ENCODE results near the gene TSPYL1.

Gene TSPYL1

DNA sequence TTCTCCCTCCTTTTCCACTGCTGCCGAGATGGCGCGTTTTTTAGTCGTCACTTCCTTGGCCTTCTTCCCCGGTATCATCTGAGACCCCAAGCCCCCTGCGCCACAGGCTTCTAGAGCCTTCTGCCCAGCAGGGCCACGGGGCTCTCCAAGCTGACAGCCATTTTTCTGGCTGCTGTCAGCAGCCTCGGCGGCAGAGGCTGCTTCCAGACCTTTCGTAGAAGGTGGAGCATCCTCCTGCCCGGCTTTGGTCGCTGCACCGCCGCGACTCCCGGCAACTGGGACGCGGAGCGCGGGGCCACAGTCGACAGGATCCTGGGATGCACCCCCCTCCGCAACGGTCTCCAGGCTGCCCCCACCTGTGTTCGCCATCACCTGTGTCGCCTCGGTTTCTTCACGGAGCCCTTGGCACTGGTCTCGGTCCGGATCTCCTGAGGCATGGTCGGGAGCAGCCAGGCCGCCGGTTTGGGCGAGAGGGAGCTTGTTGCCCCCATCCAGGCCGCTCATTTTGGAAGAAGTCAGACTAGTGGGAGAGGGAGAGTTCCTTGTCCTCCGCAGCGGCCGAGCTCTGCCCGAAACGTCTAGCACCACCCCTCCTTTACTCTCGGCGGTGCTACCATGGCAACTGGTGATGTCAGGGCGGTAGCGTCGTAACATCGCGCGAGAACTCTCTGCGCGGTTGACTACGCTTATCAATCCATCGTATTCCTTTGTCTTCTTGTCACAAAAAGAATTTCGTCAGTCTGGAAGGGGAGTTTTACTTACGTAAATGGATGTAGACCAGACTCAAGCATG, 26.0 kb downstream of the TSPYL1 start, which contains the start of gene TSPYL4 (continued):
- TF ChIP-seq, protein P1, sequence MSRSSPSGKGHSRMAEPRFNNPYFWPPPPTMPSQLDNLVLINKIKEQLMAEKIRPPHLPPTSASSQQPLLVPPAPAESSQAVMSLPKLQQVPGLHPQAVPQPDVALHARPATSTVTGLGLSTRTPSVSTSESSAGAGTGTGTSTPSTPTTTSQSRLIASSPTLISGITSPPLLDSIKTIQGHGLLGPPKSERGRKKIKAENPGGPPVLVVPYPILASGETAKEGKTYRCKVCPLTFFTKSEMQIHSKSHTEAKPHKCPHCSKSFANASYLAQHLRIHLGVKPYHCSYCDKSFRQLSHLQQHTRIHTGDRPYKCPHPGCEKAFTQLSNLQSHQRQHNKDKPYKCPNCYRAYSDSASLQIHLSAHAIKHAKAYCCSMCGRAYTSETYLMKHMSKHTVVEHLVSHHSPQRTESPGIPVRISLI (tag by site-specific recombination; IDR thresholded peaks at IDR 0.05), result no peak
- TF ChIP-seq ZNF404 (tag by site-specific recombination; IDR thresholded peaks at IDR 0.05) (no peak), ZNF174 (tag by site-specific recombination; IDR thresholded peaks at IDR 0.05) (no peak), ZNF184 (tag by site-specific recombination; IDR thresholded peaks at IDR 0.05) (no peak), KLF9 (tag by site-specific recombination; IDR thresholded peaks at IDR 0.05; ENCODE audit: low read depth) (no peak; the same call in 1 of the 2 replicates), ZNF585B (tag by site-specific recombination; IDR thresholded peaks at IDR 0.05) (no peak), SCRT1 (tag by site-specific recombination; IDR thresholded peaks at IDR 0.05; ENCODE audit: borderline replicate concordance) (peak; percentile 95), PRDM1 (tag by site-specific recombination; IDR thresholded peaks at IDR 0.05) (peak; percentile 43; the same call in 1 of the 2 replicates), ZBTB20 (tag by site-specific recombination; IDR thresholded peaks at IDR 0.05) (no peak), ZNF146 (tag by site-specific recombination; IDR thresholded peaks at IDR 0.05) (no peak; the same call in 1 of the 2 replicates), ZNF561 (tag by site-specific recombination; IDR thresholded peaks at IDR 0.05; ENCODE audit: borderline replicate concordance) (peak; percentile 20; the same call in 1 of the 2 replicates), ZNF623 (tag by site-specific recombination; IDR thresholded peaks at IDR 0.05) (no peak), ZNF23 (tag by site-specific recombination; IDR thresholded peaks at IDR 0.05; ENCODE audit: borderline replicate concordance) (no peak), ZIC2 (tag by site-specific recombination; IDR thresholded peaks at IDR 0.05) (0 out of 2 replicates have a peak, but pooled peaks have one; percentile 33), ZNF274 (IDR thresholded peaks at IDR 0.05; ENCODE audit: low read length) (no peak), ZNF274 (tag by site-specific recombination; IDR thresholded peaks at IDR 0.05; ENCODE audit: borderline replicate concordance) (no peak), ZNF830 (tag by site-specific recombination; IDR thresholded peaks at IDR 0.05; ENCODE audit: low read depth) (no peak), ZNF335 (tag by site-specific recombination; conservative IDR thresholded peaks at IDR 0.05) (peak; percentile 39), SALL2 (tag by site-specific recombination; IDR thresholded peaks at IDR 0.05; ENCODE audit: borderline replicate concordance) (no peak), ZNF571 (tag by site-specific recombination; IDR thresholded peaks at IDR 0.05) (no peak), ZNF175 (tag by site-specific recombination; IDR thresholded peaks at IDR 0.05) (no peak)
- TF ChIP-seq, protein P2, sequence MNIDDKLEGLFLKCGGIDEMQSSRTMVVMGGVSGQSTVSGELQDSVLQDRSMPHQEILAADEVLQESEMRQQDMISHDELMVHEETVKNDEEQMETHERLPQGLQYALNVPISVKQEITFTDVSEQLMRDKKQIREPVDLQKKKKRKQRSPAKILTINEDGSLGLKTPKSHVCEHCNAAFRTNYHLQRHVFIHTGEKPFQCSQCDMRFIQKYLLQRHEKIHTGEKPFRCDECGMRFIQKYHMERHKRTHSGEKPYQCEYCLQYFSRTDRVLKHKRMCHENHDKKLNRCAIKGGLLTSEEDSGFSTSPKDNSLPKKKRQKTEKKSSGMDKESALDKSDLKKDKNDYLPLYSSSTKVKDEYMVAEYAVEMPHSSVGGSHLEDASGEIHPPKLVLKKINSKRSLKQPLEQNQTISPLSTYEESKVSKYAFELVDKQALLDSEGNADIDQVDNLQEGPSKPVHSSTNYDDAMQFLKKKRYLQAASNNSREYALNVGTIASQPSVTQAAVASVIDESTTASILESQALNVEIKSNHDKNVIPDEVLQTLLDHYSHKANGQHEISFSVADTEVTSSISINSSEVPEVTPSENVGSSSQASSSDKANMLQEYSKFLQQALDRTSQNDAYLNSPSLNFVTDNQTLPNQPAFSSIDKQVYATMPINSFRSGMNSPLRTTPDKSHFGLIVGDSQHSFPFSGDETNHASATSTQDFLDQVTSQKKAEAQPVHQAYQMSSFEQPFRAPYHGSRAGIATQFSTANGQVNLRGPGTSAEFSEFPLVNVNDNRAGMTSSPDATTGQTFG (tag by site-specific recombination; IDR thresholded peaks at IDR 0.05; ENCODE audit: borderline replicate concordance), result no peak
- TF ChIP-seq, protein P3, sequence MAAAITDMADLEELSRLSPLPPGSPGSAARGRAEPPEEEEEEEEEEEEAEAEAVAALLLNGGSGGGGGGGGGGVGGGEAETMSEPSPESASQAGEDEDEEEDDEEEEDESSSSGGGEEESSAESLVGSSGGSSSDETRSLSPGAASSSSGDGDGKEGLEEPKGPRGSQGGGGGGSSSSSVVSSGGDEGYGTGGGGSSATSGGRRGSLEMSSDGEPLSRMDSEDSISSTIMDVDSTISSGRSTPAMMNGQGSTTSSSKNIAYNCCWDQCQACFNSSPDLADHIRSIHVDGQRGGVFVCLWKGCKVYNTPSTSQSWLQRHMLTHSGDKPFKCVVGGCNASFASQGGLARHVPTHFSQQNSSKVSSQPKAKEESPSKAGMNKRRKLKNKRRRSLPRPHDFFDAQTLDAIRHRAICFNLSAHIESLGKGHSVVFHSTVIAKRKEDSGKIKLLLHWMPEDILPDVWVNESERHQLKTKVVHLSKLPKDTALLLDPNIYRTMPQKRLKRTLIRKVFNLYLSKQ (tag by site-specific recombination; IDR thresholded peaks at IDR 0.05; ENCODE audit: borderline replicate concordance), result no peak
- TF ChIP-seq, protein P4, sequence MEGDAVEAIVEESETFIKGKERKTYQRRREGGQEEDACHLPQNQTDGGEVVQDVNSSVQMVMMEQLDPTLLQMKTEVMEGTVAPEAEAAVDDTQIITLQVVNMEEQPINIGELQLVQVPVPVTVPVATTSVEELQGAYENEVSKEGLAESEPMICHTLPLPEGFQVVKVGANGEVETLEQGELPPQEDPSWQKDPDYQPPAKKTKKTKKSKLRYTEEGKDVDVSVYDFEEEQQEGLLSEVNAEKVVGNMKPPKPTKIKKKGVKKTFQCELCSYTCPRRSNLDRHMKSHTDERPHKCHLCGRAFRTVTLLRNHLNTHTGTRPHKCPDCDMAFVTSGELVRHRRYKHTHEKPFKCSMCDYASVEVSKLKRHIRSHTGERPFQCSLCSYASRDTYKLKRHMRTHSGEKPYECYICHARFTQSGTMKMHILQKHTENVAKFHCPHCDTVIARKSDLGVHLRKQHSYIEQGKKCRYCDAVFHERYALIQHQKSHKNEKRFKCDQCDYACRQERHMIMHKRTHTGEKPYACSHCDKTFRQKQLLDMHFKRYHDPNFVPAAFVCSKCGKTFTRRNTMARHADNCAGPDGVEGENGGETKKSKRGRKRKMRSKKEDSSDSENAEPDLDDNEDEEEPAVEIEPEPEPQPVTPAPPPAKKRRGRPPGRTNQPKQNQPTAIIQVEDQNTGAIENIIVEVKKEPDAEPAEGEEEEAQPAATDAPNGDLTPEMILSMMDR (tag by site-specific recombination; IDR thresholded peaks at IDR 0.05), result 0 out of 2 replicates have a peak, but pooled peaks have one; percentile 12
- TF ChIP-seq, protein P5, sequence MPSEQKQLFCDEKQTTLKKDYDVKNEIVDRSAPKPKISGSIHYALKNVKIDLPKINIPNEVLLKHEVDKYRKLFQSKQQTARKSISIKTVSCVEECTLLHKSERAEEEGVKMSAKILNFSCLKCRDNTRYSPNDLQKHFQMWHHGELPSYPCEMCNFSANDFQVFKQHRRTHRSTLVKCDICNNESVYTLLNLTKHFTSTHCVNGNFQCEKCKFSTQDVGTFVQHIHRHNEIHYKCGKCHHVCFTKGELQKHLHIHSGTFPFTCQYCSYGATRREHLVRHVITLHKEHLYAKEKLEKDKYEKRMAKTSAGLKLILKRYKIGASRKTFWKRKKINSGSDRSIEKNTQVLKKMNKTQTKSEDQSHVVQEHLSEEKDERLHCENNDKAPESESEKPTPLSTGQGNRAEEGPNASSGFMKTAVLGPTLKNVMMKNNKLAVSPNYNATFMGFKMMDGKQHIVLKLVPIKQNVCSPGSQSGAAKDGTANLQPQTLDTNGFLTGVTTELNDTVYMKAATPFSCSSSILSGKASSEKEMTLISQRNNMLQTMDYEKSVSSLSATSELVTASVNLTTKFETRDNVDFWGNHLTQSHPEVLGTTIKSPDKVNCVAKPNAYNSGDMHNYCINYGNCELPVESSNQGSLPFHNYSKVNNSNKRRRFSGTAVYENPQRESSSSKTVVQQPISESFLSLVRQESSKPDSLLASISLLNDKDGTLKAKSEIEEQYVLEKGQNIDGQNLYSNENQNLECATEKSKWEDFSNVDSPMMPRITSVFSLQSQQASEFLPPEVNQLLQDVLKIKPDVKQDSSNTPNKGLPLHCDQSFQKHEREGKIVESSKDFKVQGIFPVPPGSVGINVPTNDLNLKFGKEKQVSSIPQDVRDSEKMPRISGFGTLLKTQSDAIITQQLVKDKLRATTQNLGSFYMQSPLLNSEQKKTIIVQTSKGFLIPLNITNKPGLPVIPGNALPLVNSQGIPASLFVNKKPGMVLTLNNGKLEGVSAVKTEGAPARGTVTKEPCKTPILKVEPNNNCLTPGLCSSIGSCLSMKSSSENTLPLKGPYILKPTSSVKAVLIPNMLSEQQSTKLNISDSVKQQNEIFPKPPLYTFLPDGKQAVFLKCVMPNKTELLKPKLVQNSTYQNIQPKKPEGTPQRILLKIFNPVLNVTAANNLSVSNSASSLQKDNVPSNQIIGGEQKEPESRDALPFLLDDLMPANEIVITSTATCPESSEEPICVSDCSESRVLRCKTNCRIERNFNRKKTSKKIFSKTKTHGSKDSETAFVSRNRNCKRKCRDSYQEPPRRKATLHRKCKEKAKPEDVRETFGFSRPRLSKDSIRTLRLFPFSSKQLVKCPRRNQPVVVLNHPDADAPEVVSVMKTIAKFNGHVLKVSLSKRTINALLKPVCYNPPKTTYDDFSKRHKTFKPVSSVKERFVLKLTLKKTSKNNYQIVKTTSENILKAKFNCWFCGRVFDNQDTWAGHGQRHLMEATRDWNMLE (tag by site-specific recombination; conservative IDR thresholded peaks at IDR 0.05; ENCODE audit: low read depth), result no peak

Measured in HEK293 (cell line).